Progenitor cell of endocrine pancreas (in vitro differentiated cells): ENCODE data around the gene PSMD7. TPM values are rescaled to one million over a fixed set of nuclear protein-coding genes. Genes with fewer than 3 reads are reported as not detected.

Experiments used
- total RNA-seq: library from RNA; stranded (reverse); gene quantifications from 2 replicates; pipeline ENCODE4 v1.2.1, GENCODE V29; 2021

Gene PSMD7
- total RNA-seq, 1 donor from 2014 or later, result 87.6 TPM

Other genes with a start within 250 kb of the PSMD7 start
- 8.0 and 8.6 TPM in 2 replicates for gene NPIPB15, start 79.5 kb downstream of the PSMD7 start, total RNA-seq
- 3.0 and 3.5 TPM in 2 replicates for gene CLEC18B, start 124.7 kb downstream of the PSMD7 start, total RNA-seq